ENCODE results near the gene CLSTN1.

GRCh38 chr1:9798236-9799130 lies 25.3 kb downstream of the CLSTN1 start:
- TF ChIP-seq CTCF (IDR thresholded peaks at IDR 0.05 in 2 of 3, conservative IDR thresholded peaks at IDR 0.05 in 1 of 3; ENCODE audit: control insufficient read depth in 2 of 3, extremely low read depth in 1 of 3, insufficient read depth in 1 of 3, low read depth in 3 of 3, low read length in 3 of 3) = no peak
- no peak for TF ChIP-seq POLR2A (IDR thresholded peaks at IDR 0.05; ENCODE audit: low read depth, low read length)
- TF ChIP-seq FOXK2 (IDR thresholded peaks at IDR 0.05) = no peak
- TF ChIP-seq ZNF274 (IDR thresholded peaks at IDR 0.05; ENCODE audit: insufficient read depth, insufficient read length) = no peak
- TF ChIP-seq CEBPB (IDR thresholded peaks at IDR 0.05; ENCODE audit: borderline replicate concordance in 1 of 2, low read depth in 2 of 2, low read length in 2 of 2) = no peak
- no peak for TF ChIP-seq TAF1 (IDR thresholded peaks at IDR 0.05; ENCODE audit: borderline replicate concordance, low read depth, low read length)
- no peak for TF ChIP-seq CBFB (IDR thresholded peaks at IDR 0.05; ENCODE audit: low read depth)
- TF ChIP-seq STAT1 (conservative IDR thresholded peaks at IDR 0.05) = no peak
- TF ChIP-seq RBBP5 (conservative IDR thresholded peaks at IDR 0.05) = no peak
- no peak for TF ChIP-seq BACH1 (IDR thresholded peaks at IDR 0.05; ENCODE audit: borderline replicate concordance)
- TF ChIP-seq RAD21 (IDR thresholded peaks at IDR 0.05; ENCODE audit: insufficient read depth, low read depth, low read length) = no peak
- TF ChIP-seq ZNF24 (IDR thresholded peaks at IDR 0.05) = no peak
- no peak for TF ChIP-seq ZZZ3 (IDR thresholded peaks at IDR 0.05; ENCODE audit: control insufficient read depth, insufficient read length, low read depth)
- TF ChIP-seq HDAC2 (IDR thresholded peaks at IDR 0.05) = no peak
